Measurements from ENCODE around the gene ATP8A1. TPM values are rescaled to one million over a fixed set of nuclear protein-coding genes. Genes with fewer than 3 reads are reported as not detected.

ATP8A1 gene
- total and polyA plus RNA-seq, 10 donors = 14.4 to 87.0 (median 42.1) TPM

DNA sequence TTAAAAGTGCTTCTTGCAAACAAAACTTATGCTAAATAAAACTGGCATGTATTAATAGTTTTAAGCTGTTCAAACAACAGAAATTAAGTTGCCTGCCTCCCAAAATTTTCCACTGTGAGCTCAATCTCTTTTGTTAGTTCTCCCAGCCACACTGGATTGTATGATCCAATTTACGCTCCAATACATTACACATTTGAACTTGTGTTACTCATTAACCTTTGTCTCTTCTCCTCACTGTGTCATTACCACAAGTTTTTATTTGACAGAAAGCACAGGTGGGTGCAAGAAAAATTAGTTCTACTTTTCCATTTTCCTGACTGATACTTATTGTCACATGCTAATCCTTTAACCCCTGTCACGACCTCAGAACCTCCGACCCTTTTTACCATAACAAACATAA, 204.1 kb downstream of the ATP8A1 start:
- no peaks in the 10 kb centered on the region for H3K4me1 ChIP-seq
- no peak overlapping the region for H3K27ac ChIP-seq
- H3K9me3 ChIP-seq = no peaks in the 10 kb centered on the region
- WGBS, 5 donors = 88 to 94% (median 91%) methylated on average over 3 of the region's 3 CpGs
- H3K36me3 ChIP-seq = peaks cover 0 to 76% (median 23%) of the 10 kb centered on the region in 6 donors
- intact Hi-C loops (cut with DNase I; ENCODE audit: low total_unique reads) = no loop called here
- no peak overlapping the region for H3K4me3 ChIP-seq
- H3K27me3 ChIP-seq (replicated peaks in 1 of 7) = no peaks in the 10 kb centered on the region
- no peak for TF ChIP-seq POLR2A (IDR thresholded peaks at IDR 0.05)
- TF ChIP-seq, protein P1, sequence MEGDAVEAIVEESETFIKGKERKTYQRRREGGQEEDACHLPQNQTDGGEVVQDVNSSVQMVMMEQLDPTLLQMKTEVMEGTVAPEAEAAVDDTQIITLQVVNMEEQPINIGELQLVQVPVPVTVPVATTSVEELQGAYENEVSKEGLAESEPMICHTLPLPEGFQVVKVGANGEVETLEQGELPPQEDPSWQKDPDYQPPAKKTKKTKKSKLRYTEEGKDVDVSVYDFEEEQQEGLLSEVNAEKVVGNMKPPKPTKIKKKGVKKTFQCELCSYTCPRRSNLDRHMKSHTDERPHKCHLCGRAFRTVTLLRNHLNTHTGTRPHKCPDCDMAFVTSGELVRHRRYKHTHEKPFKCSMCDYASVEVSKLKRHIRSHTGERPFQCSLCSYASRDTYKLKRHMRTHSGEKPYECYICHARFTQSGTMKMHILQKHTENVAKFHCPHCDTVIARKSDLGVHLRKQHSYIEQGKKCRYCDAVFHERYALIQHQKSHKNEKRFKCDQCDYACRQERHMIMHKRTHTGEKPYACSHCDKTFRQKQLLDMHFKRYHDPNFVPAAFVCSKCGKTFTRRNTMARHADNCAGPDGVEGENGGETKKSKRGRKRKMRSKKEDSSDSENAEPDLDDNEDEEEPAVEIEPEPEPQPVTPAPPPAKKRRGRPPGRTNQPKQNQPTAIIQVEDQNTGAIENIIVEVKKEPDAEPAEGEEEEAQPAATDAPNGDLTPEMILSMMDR (IDR thresholded peaks at IDR 0.05 in 8 of 11, conservative IDR thresholded peaks at IDR 0.05 in 3 of 11) = no peak
- no peak for TF ChIP-seq POLR2AphosphoS5 (IDR thresholded peaks at IDR 0.05)
- DNase-seq = no peak

DNA sequence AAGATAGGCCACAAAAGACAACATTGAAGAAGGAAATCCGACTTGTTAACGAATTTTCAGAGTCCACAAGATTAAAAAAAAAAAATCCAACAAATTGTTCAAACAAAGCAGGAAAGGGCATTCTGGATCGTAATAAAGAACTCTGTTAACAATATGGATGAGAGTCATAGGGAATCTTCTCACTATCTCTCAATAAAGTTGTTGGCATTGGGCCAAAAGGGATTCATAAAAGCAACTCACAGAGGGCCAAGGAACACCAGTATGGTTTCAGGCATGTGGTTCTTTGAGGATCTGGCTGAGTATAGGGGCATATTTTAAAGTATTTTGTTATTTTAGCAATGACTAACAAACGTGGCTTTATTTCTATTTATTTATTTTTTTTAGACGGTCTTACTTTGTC, 210.1 kb downstream of the ATP8A1 start:
- peaks cover 7 to 99% (median 34%) of the 10 kb centered on the region in 6 donors for H3K36me3 ChIP-seq
- TF ChIP-seq, protein P1 (IDR thresholded peaks at IDR 0.05 in 8 of 11, conservative IDR thresholded peaks at IDR 0.05 in 3 of 11) = no peak
- TF ChIP-seq POLR2AphosphoS5 (IDR thresholded peaks at IDR 0.05) = no peak
- no peak for TF ChIP-seq POLR2A (IDR thresholded peaks at IDR 0.05)
- intact Hi-C loops (cut with DNase I; ENCODE audit: low total_unique reads) = no loop called here
- WGBS, 5 donors = 65 to 76% (median 69%) methylated on average over 5 of the region's 5 CpGs
- no peaks in the 10 kb centered on the region for H3K4me1 ChIP-seq
- no peak overlapping the region for H3K4me3 ChIP-seq
- H3K9me3 ChIP-seq = no peaks in the 10 kb centered on the region
- no peak for DNase-seq
- H3K27ac ChIP-seq = no peak overlapping the region
- no peaks in the 10 kb centered on the region for H3K27me3 ChIP-seq (replicated peaks in 1 of 7)

DNA sequence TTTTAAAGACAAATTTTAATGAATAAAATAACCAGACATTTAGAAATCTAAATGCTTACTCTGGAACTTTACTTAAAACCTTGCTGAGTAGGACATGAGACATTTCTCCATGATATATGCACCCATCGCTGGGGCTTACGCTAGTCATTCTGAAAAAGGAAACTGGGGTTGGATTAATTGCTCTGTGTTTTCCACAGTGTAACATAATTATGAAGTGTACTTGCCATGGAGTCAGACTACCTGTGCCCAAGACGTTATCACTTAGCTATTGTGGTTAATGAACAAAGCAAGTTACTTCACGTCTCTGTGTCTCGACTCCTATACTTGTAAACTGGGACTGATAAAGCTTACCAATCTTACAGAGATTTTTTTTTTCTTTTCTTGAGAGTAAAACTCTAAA, 211.9 kb downstream of the ATP8A1 start:
- no peaks in the 10 kb centered on the region for H3K27me3 ChIP-seq (replicated peaks in 1 of 7)
- no peaks in the 10 kb centered on the region for H3K9me3 ChIP-seq
- H3K4me1 ChIP-seq = no peaks in the 10 kb centered on the region
- no peak overlapping the region for H3K27ac ChIP-seq
- H3K36me3 ChIP-seq = peaks cover 7 to 95% (median 23%) of the 10 kb centered on the region in 6 donors
- intact Hi-C loops (cut with DNase I; ENCODE audit: low total_unique reads) = no loop called here
- no peak for DNase-seq
- H3K4me3 ChIP-seq = no peak overlapping the region
- WGBS, 5 donors = 76 to 95% (median 88%) methylated on average over 5 of the region's 5 CpGs
- TF ChIP-seq, protein P1 (IDR thresholded peaks at IDR 0.05 in 8 of 11, conservative IDR thresholded peaks at IDR 0.05 in 3 of 11) = no peak
- TF ChIP-seq POLR2A (IDR thresholded peaks at IDR 0.05) (no peak), POLR2AphosphoS5 (IDR thresholded peaks at IDR 0.05) (no peak)

DNA sequence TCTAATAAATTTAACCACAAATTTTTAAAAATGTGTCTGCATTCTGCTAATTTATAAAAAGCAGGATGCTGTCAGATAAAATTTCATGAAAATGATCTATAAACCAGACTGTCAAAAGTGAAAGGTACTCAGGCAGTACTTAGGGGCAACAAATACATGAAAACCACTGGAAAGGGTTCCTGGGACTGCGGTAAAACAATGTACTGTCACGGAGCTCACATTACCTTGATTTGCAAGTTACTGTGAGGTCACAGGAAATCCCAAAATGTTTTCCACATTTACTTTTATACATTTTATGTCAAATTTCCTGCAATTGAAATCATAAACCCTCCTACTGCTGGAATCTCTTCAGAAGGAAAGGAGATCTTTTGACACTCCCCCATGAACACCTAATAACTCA, 214.3 kb downstream of the ATP8A1 start:
- TF ChIP-seq POLR2AphosphoS5 (IDR thresholded peaks at IDR 0.05) (no peak), POLR2A (IDR thresholded peaks at IDR 0.05) (no peak)
- TF ChIP-seq, protein P1 (IDR thresholded peaks at IDR 0.05 in 8 of 11, conservative IDR thresholded peaks at IDR 0.05 in 3 of 11) = no peak
- H3K4me1 ChIP-seq = no peaks in the 10 kb centered on the region
- no peak overlapping the region for H3K4me3 ChIP-seq
- H3K27ac ChIP-seq = no peak overlapping the region
- no peaks in the 10 kb centered on the region for H3K9me3 ChIP-seq
- DNase-seq = no peak
- 78 to 86% (median 84%) methylated on average over 2 of the region's 2 CpGs for WGBS, 5 donors
- H3K27me3 ChIP-seq (replicated peaks in 1 of 7) = no peaks in the 10 kb centered on the region
- H3K36me3 ChIP-seq = peaks cover 7 to 98% (median 27%) of the 10 kb centered on the region in 6 donors
- intact Hi-C loops (cut with DNase I; ENCODE audit: low total_unique reads) = no loop called here
